Measurements from ENCODE around the gene GPR18.

- no peak for TF ChIP-seq CTCF (IDR thresholded peaks at IDR 0.05; ENCODE audit: insufficient read depth, low read length, poor library complexity, severe bottlenecking)
- TF ChIP-seq EZH2phosphoT487 (conservative IDR thresholded peaks at IDR 0.05; ENCODE audit: low read length) = no peak
These were observed 27.2 kb downstream of the GPR18 start for GRCh38 chr13:99230991-99231390.
